Activated naive CD4-positive, alpha-beta T cell treated with anti-CD3 and anti-CD28 coated beads for 36 hours (primary cell): ENCODE data around the gene SMIM12. TPM values are rescaled to one million over a fixed set of nuclear protein-coding genes. Genes with fewer than 3 reads are reported as not detected.

Source experiments
- CTCF ChIA-PET: fragments of 350-600 bp; sonication (Branson Sonifier 250); formaldehyde crosslinking; loops from one replicate; lab custom pipeline; 2021; ENCODE audit warnings: antibody characterized with exemption; lab: Charles Lee
- DNase-seq: peaks from one replicate; pipeline ENCODE4 v3.0.0-alpha.2; 2020
- H3K27ac Mint-ChIP-seq: one replicate; pipeline ENCODE4 v1.8.0; 2021; ENCODE audit warnings: mild to moderate bottlenecking, mixed read lengths
- H3K27me3 Mint-ChIP-seq: one replicate; pipeline ENCODE4 v1.8.0; 2021; ENCODE audit warnings: low read depth, mixed read lengths
- H3K36me3 Mint-ChIP-seq: one replicate; pipeline ENCODE4 v1.8.0; 2021; ENCODE audit warnings: low read depth, mixed read lengths
- H3K4me1 Mint-ChIP-seq: one replicate; pipeline ENCODE4 v1.8.0; 2021; ENCODE audit warnings: low read depth, mixed read lengths
- H3K4me3 Mint-ChIP-seq: one replicate; pipeline ENCODE4 v1.8.0; 2021; ENCODE audit warnings: mild to moderate bottlenecking, moderate library complexity, mixed read lengths
- H3K9me3 Mint-ChIP-seq: one replicate; pipeline ENCODE4 v1.8.0; 2021; ENCODE audit warnings: mixed read lengths
- intact Hi-C: fragments of 100-400 bp; cut with micrococcal nuclease; formaldehyde crosslinking; loops from one replicate; pipeline ENCODE4 v1.15.1; 2023
- total RNA-seq, 2 experiments: library from RNA; stranded (reverse); gene quantifications; one replicate each; pipeline ENCODE4 v1.2.3, GENCODE V29; 2021

The SMIM12 gene
- total RNA-seq, 2 experiments from 2014 or later = 37.6 to 38.6 TPM

DNA sequence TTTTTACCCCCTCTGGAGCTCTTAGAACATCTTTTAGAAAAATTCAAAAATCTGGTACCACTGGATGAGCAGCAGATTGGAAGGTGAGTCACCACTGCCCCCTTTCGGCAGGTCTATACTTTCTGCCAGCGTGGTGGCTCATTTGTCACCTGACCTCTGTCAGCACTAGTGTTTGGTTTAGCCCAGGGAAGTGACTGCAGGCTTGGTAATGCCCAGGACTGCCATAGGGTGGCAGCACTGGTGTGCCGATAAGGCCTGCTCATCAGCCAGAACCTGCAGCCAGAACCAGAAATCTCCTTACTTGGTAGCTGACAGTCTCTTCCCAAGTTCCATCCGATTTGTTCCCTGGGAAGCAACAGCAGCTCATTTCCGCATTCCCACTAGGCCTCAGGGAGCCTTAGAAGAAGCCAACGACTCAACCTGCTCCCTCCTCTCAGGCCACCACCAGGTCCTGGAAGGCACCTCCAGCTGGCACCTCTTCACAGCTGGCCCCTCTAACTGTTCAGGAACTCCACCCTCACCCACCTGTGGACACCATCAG, 6.8 kb downstream of the SMIM12 start:
- CTCF ChIA-PET = interaction anchor here (0.6 to 2.2 kb wide), 28 partner anchors 9 to 967 kb away, joined by 3 to 19 read pairs (median 4); partner anchors contain the start of genes GJA4 and TMEM35B
- peak overlapping the region; percentile 2 for H3K27ac Mint-ChIP-seq
- H3K36me3 Mint-ChIP-seq = peaks cover 24% of the 10 kb centered on the region
- H3K27me3 Mint-ChIP-seq = no peaks in the 10 kb centered on the region
- no peaks in the 10 kb centered on the region for H3K9me3 Mint-ChIP-seq
- peaks cover 29% of the 10 kb centered on the region for H3K4me1 Mint-ChIP-seq
- intact Hi-C loops = loop anchor here (1.0 to 10.0 kb wide), 6 partner anchors 14 to 922 kb away; partner anchors contain the start of genes KIAA0319L and NCDN
- DNase-seq = peak; percentile 96
- no peak overlapping the region for H3K4me3 Mint-ChIP-seq

GRCh38 chr1:34851431-34852105, 8.0 kb downstream of the SMIM12 start:
- CTCF ChIA-PET = interaction anchor here (0.7 to 2.1 kb wide), 6 partner anchors 13 to 215 kb away, joined by 3 to 19 read pairs (median 4); partner anchors contain the start of gene GJA4
- intact Hi-C loops = loop anchor here (1.0 to 10.0 kb wide), 6 partner anchors 15 to 923 kb away; partner anchors contain the start of genes KIAA0319L and NCDN
- peaks cover 24% of the 10 kb centered on the region for H3K36me3 Mint-ChIP-seq
- no peaks in the 10 kb centered on the region for H3K9me3 Mint-ChIP-seq
- no peak overlapping the region for H3K27ac Mint-ChIP-seq
- H3K27me3 Mint-ChIP-seq = no peaks in the 10 kb centered on the region
- no peak overlapping the region for H3K4me3 Mint-ChIP-seq
- no peak for DNase-seq
- peaks cover 18% of the 10 kb centered on the region for H3K4me1 Mint-ChIP-seq

DNA sequence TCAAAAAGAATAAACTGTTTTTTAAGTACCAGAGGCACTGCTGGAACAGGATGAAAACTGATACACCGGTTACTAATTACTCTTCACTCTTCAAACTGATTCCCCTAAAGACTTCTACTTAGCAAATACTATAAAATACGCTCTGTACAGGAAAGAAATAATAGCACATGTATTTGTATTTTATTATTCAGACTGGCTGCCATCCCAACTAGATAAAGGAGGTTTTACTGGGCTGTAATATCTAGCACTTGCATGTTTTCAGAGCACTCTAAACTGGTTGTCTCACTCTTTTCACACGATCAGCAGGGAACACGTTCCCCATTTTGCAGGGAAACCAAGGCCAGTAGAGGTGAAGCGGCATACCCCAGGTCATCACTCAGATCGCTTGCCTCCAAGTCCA, 9.2 kb downstream of the SMIM12 start:
- no peak overlapping the region for H3K4me3 Mint-ChIP-seq
- H3K27ac Mint-ChIP-seq = no peak overlapping the region
- H3K27me3 Mint-ChIP-seq = no peaks in the 10 kb centered on the region
- H3K36me3 Mint-ChIP-seq = peaks cover 21% of the 10 kb centered on the region
- CTCF ChIA-PET = no interaction called here
- intact Hi-C loops = loop anchor here (10.0 kb wide), 2 partner anchors 704 to 924 kb away; partner anchors contain the start of genes KIAA0319L and NCDN
- no peak for DNase-seq
- H3K4me1 Mint-ChIP-seq = peaks cover 12% of the 10 kb centered on the region
- no peaks in the 10 kb centered on the region for H3K9me3 Mint-ChIP-seq

GRCh38 chr1:34847094-34847493, 12.5 kb downstream of the SMIM12 start:
- Mint-ChIP-seq H3K27ac (no peak overlapping the region), H3K4me3 (no peak overlapping the region), H3K36me3 (peaks cover 17% of the 10 kb centered on the region), H3K4me1 (peaks cover 8% of the 10 kb centered on the region), H3K27me3 (no peaks in the 10 kb centered on the region), H3K9me3 (no peaks in the 10 kb centered on the region)
- no peak for DNase-seq
- CTCF ChIA-PET = interaction anchor here (1.1 kb wide), 1 partner anchor 61 kb away, joined by 3 read pairs; no protein-coding TSS in a partner anchor
- intact Hi-C loops = no loop called here

GRCh38 chr1:34846265-34846664, 13.3 kb downstream of the SMIM12 start:
- CTCF ChIA-PET = no interaction called here
- H3K4me1 Mint-ChIP-seq = peaks cover 8% of the 10 kb centered on the region
- DNase-seq = no peak
- H3K27me3 Mint-ChIP-seq = no peaks in the 10 kb centered on the region
- intact Hi-C loops = no loop called here
- no peak overlapping the region for H3K27ac Mint-ChIP-seq
- no peaks in the 10 kb centered on the region for H3K9me3 Mint-ChIP-seq
- H3K4me3 Mint-ChIP-seq = no peak overlapping the region
- peaks cover 17% of the 10 kb centered on the region for H3K36me3 Mint-ChIP-seq

DNA sequence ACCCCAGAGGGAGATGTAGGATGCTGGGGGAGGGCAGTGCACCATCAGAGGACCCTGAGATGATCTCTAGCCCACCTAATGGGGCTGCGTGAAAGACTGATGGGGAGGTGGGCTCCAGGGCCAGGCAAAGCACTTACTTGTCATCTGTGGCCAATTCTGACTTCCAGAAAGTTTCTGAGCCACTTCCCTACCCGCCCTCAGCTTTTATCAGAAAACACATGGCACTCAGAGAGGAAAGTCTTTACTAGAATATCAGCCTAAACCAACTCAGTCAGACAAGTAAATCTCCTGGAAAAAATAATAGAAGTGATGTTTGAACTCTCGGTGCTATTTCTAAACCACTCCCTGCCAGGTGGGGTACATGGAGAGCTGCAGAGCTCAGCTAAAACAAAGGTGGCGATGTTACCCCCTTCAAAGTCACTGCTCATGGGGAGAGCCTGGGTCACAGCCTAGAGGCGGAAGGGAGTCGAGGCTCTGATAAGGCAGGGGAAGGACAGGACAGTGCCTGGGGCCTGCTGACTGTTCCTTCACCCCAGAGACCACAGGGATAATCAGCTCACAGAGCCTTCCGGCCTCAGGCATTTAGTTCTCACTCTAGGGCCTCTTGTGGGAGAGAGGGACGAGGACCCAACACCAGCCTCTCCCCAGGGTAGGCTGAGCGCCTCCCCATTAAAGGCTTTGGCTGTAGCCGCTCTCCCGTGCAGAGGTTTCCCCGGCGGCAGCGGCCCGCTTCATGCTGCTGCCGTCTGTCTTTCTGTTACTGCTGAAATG, 14.2 kb downstream of the SMIM12 start:
- Mint-ChIP-seq H3K4me1 (peaks cover 7% of the 10 kb centered on the region), H3K27ac (no peak overlapping the region), H3K4me3 (no peak overlapping the region), H3K9me3 (no peaks in the 10 kb centered on the region), H3K27me3 (no peaks in the 10 kb centered on the region), H3K36me3 (peaks cover 14% of the 10 kb centered on the region)
- intact Hi-C loops = no loop called here
- CTCF ChIA-PET = interaction anchor here (0.6 to 1.9 kb wide), 2 partner anchors 7 to 405 kb away, joined by 3 to 9 read pairs; no protein-coding TSS in a partner anchor
- DNase-seq = no peak

DNA sequence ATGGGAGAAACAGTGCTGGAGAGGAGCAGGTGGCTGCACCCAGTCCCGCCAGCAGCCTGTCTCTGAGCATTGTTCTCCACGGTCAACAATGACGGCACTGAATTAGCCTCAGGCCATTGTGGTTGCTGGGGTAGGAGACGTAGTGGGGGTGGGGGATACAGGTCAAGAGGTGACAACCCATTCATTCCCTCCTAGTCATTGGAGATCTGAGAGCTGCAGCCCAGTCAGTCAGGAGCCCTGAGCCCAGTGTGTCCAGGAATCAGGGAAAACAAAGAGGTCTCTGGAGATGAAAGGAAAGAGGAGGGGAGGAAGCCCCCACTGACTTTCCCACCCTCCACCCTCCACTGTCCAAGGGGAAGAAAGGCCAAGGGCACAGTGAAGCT, 15.3 kb downstream of the SMIM12 start:
- intact Hi-C loops = no loop called here
- no peak for DNase-seq
- peaks cover 5% of the 10 kb centered on the region for H3K4me1 Mint-ChIP-seq
- no peaks in the 10 kb centered on the region for H3K27me3 Mint-ChIP-seq
- no peak overlapping the region for H3K4me3 Mint-ChIP-seq
- no peak overlapping the region for H3K27ac Mint-ChIP-seq
- H3K36me3 Mint-ChIP-seq = peaks cover 10% of the 10 kb centered on the region
- CTCF ChIA-PET = interaction anchor here (1.9 kb wide), 1 partner anchor 9 kb away, joined by 9 read pairs; no protein-coding TSS in a partner anchor
- H3K9me3 Mint-ChIP-seq = no peaks in the 10 kb centered on the region

DNA sequence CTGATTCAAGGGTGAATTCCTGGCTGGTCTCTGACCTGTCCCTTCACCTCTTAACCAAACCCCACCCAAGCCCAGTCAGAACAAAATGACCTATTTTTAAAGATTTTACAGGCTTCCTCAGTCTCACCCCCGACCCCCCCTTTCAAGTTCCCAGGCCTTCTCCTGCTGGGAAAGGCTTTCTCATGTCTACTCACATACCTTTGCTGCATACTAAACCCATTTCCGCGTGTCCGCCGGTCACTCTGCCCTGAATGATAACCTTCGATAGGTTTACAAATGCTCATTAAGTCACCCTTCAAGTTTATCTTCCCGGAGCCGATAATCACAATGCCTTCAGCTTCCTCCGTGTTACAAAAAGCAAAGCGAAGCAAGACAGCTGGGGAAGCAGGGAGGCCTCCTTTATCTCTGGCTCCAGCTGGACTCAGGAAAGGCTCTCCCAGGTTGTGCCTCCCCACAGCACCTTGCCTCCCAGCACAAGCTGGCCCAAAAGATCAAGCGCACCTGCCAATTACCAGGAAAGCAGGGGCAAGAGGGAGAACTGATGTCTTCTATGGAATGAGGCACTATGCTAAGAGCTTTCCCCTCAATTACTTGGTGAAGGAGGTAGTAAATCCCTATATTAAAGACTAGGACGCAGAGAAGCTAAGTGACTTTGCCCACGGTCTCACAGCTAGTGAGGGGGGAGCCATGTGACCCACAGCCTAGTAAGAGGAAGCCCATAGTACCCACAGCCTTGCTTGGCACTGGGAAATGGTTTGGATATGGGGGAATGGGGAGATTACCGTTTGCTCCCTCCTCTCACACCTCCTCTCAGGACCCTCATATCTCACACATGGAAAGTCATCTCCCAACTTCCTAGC, 15.9 kb downstream of the SMIM12 start:
- H3K36me3 Mint-ChIP-seq = peaks cover 6% of the 10 kb centered on the region
- H3K4me1 Mint-ChIP-seq = peaks cover 2% of the 10 kb centered on the region
- no peak for DNase-seq
- CTCF ChIA-PET = interaction anchor here (1.9 kb wide), 1 partner anchor 9 kb away, joined by 9 read pairs; no protein-coding TSS in a partner anchor
- no peaks in the 10 kb centered on the region for H3K27me3 Mint-ChIP-seq
- H3K27ac Mint-ChIP-seq = no peak overlapping the region
- no peaks in the 10 kb centered on the region for H3K9me3 Mint-ChIP-seq
- intact Hi-C loops = no loop called here
- H3K4me3 Mint-ChIP-seq = no peak overlapping the region

DNA sequence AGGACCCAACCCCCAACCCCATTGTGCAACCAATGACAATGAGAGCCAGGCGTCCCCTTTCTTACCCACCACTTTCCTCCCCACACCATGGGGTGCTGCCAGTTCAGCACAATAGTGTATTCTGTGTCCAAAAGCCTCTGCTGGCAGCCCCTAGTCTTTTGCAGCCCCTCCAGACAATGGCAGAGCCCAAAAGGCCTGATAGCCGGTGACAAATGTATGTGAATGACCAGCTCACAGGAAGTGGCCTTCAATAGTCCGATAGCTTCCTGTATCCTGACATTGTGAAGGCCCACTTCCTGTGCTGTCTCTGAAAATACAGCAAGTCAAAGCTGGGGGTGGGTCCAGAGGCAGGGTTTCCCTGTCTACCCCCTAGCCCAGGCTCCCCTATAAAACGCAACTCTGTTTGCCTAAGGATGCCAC, 16.6 kb downstream of the SMIM12 start:
- H3K36me3 Mint-ChIP-seq = no peaks in the 10 kb centered on the region
- H3K9me3 Mint-ChIP-seq = no peaks in the 10 kb centered on the region
- intact Hi-C loops = no loop called here
- no peak for DNase-seq
- H3K4me1 Mint-ChIP-seq = no peaks in the 10 kb centered on the region
- CTCF ChIA-PET = interaction anchor here (1.3 kb wide), 1 partner anchor 10 kb away, joined by 6 read pairs; no protein-coding TSS in a partner anchor
- H3K4me3 Mint-ChIP-seq = no peak overlapping the region
- no peaks in the 10 kb centered on the region for H3K27me3 Mint-ChIP-seq
- H3K27ac Mint-ChIP-seq = no peak overlapping the region

DNA sequence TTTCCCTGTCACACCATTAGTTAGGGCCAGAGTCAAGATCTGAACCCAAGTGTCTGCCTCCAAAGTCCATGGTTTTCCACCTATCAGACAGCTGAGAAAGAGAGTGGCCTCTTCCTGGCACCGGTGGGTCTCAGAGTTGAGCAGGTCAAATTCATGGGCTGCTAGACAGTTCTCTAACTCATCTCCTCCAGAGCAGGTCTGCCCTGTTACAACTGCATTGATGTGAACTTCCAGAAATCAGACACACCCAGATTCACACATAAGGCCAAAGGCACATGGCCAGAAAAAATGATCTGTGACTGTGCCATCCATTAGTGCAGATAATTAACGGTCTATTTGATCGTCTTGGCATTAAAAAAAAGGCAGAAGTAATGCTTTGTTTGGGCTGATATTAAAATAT, 17.5 kb downstream of the SMIM12 start:
- H3K9me3 Mint-ChIP-seq = no peaks in the 10 kb centered on the region
- CTCF ChIA-PET = interaction anchor here (1.3 kb wide), 1 partner anchor 11 kb away, joined by 6 read pairs; no protein-coding TSS in a partner anchor
- no peak overlapping the region for H3K4me3 Mint-ChIP-seq
- no peak for DNase-seq
- H3K4me1 Mint-ChIP-seq = no peaks in the 10 kb centered on the region
- H3K27me3 Mint-ChIP-seq = no peaks in the 10 kb centered on the region
- H3K36me3 Mint-ChIP-seq = no peaks in the 10 kb centered on the region
- intact Hi-C loops = no loop called here
- H3K27ac Mint-ChIP-seq = no peak overlapping the region

DNA sequence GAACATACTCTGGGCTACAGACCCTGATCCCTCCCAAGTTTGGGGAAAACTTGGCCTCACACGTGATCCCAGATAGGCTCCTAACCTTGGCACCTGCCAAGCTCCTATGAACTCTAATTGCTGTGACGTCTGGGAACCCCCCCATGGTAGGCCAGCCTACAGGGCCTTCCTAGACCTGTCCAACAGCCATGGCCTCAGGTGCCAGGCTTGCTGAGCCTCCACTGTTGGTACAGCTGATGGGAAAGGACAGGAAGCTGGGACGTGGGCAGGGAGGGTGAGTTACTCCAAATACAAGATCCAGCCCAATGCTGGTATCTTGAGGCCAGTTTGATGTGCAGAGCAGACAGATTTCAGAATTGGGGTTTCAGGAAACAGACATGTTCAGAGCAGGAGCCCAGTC, 19.1 kb downstream of the SMIM12 start:
- Mint-ChIP-seq H3K4me3 (no peak overlapping the region), H3K36me3 (no peaks in the 10 kb centered on the region), H3K27me3 (no peaks in the 10 kb centered on the region), H3K9me3 (no peaks in the 10 kb centered on the region), H3K27ac (no peak overlapping the region), H3K4me1 (no peaks in the 10 kb centered on the region)
- CTCF ChIA-PET = no interaction called here
- intact Hi-C loops = no loop called here
- no peak for DNase-seq
